ENCODE data around the gene SIVA1. TPM values are rescaled to one million over a fixed set of nuclear protein-coding genes. Genes with fewer than 3 reads are reported as not detected.

SIVA1 gene
- total and polyA plus RNA-seq, 4 donors, result 67.4 to 115 (median 99.6) TPM

- TF ChIP-seq REST (IDR thresholded peaks at IDR 0.05) (no peak), SP1 (IDR thresholded peaks at IDR 0.05) (no peak), NR2F2 (IDR thresholded peaks at IDR 0.05) (no peak), YY1 (IDR thresholded peaks at IDR 0.05) (no peak), FOXA2 (IDR thresholded peaks at IDR 0.05) (no peak)
Measured at GRCh38 chr14:104782808-104783139, 29.8 kb downstream of the SIVA1 start (continued).

- Histone ChIP-seq H3K9ac (ENCODE audit: low read depth in 1 of 2, low read length in 2 of 2) (no peak overlapping the region), H3K36me3 (ENCODE audit: control insufficient read depth in 4 of 4, insufficient read depth in 3 of 4, low read depth in 1 of 4, low read length in 3 of 4) (peaks cover 0 to 23% (median 8%) of the 10 kb centered on the region in 4 donors), H3K27me3 (ENCODE audit: control insufficient read depth in 4 of 4, insufficient read depth in 4 of 4, low read length in 3 of 4) (no peaks in the 10 kb centered on the region), H3K4me1 (ENCODE audit: control insufficient read depth in 4 of 4, insufficient read depth in 4 of 4, low read length in 3 of 4) (peaks cover 14 to 33% (median 27%) of the 10 kb centered on the region in 4 donors), H3K27ac (ENCODE audit: low read depth in 1 of 2, low read length in 2 of 2) (no peak overlapping the region), H3K4me3 (ENCODE audit: low read depth in 1 of 3, low read length in 3 of 3) (no peak overlapping the region), H3K9me3 (ENCODE audit: control insufficient read depth in 4 of 4, low read length in 3 of 4) (no peaks in the 10 kb centered on the region)
- DNase-seq (ENCODE audit: low spot score), result no peak
- TF ChIP-seq HNF4G (IDR thresholded peaks at IDR 0.05), result no peak
- no peak for TF ChIP-seq RAD21 (IDR thresholded peaks at IDR 0.05)
- no peak for TF ChIP-seq YY1 (IDR thresholded peaks at IDR 0.05)
- TF ChIP-seq HNF4A (conservative IDR thresholded peaks at IDR 0.05), result no peak
- no peak for TF ChIP-seq SP1 (IDR thresholded peaks at IDR 0.05)
- TF ChIP-seq EGR1 (IDR thresholded peaks at IDR 0.05; ENCODE audit: low read depth in 2 of 2), result no peak
- no peak for TF ChIP-seq MAX (IDR thresholded peaks at IDR 0.05)
- no peak for TF ChIP-seq CTCF (IDR thresholded peaks at IDR 0.05; ENCODE audit: low read depth, low read length, missing input control)
- no peak for TF ChIP-seq FOXA2 (IDR thresholded peaks at IDR 0.05)
- no peak for TF ChIP-seq GABPA (IDR thresholded peaks at IDR 0.05 in 1 of 2, conservative IDR thresholded peaks at IDR 0.05 in 1 of 2)
- no peak for TF ChIP-seq FOXA1 (IDR thresholded peaks at IDR 0.05)
- TF ChIP-seq JUND (IDR thresholded peaks at IDR 0.05), result no peak
- TF ChIP-seq NR2F2 (IDR thresholded peaks at IDR 0.05), result no peak
- WGBS, result 94% methylated on average over 16 of the region's 16 CpGs
Measured at GRCh38 chr14:104783484-104784217, 30.7 kb downstream of the SIVA1 start.

GRCh38 chr14:104784218-104784568, 31.2 kb downstream of the SIVA1 start:
- Histone ChIP-seq H3K27me3 (ENCODE audit: control insufficient read depth in 4 of 4, insufficient read depth in 4 of 4, low read length in 3 of 4) (no peaks in the 10 kb centered on the region), H3K27ac (ENCODE audit: low read depth in 1 of 2, low read length in 2 of 2) (no peak overlapping the region), H3K36me3 (ENCODE audit: control insufficient read depth in 4 of 4, insufficient read depth in 3 of 4, low read depth in 1 of 4, low read length in 3 of 4) (peaks cover 0 to 20% (median 6%) of the 10 kb centered on the region in 4 donors), H3K4me1 (ENCODE audit: control insufficient read depth in 4 of 4, insufficient read depth in 4 of 4, low read length in 3 of 4) (peaks cover 19 to 39% (median 31%) of the 10 kb centered on the region in 4 donors), H3K9ac (ENCODE audit: low read depth in 1 of 2, low read length in 2 of 2) (no peak overlapping the region), H3K4me3 (ENCODE audit: low read depth in 1 of 3, low read length in 3 of 3) (no peak overlapping the region), H3K9me3 (ENCODE audit: control insufficient read depth in 4 of 4, low read length in 3 of 4) (no peaks in the 10 kb centered on the region)
- 93% methylated on average over 9 of the region's 9 CpGs for WGBS
- no peak for DNase-seq (ENCODE audit: low spot score)
- TF ChIP-seq NR2F2 (IDR thresholded peaks at IDR 0.05) (no peak), ZBTB33 (IDR thresholded peaks at IDR 0.05) (no peak), REST (IDR thresholded peaks at IDR 0.05) (no peak), EGR1 (IDR thresholded peaks at IDR 0.05; ENCODE audit: low read depth in 2 of 2) (no peak), HNF4A (conservative IDR thresholded peaks at IDR 0.05) (no peak), JUND (IDR thresholded peaks at IDR 0.05) (no peak), MAX (IDR thresholded peaks at IDR 0.05) (no peak), HNF4G (IDR thresholded peaks at IDR 0.05) (no peak), FOXA1 (IDR thresholded peaks at IDR 0.05) (no peak), FOXA2 (IDR thresholded peaks at IDR 0.05) (no peak)
